ENCODE results near the gene C1QL4. TPM values are rescaled to one million over a fixed set of nuclear protein-coding genes. Genes with fewer than 3 reads are reported as not detected.

The C1QL4 gene
- polyA plus RNA-seq, 1 donor from 2014 or later, result 13.7 TPM

DNA sequence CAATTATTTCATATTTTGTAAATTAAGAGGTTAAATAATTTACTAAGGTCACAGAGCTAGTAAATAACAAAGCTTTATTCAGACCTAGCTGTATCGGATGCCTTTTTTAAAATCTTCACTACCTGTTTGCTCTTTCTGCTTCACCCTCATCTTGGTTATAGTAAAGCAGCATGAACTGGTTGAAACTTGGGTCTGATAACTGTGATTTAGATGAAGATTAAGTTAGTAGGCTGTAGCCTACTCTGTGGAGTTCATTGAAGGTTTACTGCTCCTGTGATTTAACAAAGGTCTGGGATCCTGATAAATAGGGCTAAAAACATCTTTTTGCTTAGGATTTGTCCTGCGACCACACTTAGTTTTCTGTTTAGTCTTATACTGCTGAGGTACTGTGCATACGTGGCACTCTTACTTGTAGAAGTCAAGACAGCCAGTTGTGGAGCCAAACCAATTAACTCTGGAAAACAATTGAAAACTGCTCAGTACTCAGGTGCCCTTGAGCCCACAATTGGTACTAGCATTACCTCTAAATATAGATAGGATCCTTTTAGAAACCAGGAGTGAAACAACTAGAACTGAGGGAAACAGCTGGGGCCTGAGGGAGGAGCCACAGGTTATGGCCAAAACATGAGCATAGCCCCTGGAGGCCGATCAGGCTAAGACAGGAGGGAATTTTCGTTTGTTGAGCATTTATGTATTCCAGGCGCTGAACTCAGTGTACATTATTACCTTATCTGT lies 32.6 kb upstream of the C1QL4 start:
- Histone ChIP-seq H3K27ac (ENCODE audit: low read length) (no peak overlapping the region), H3K4me3 (ENCODE audit: low read length) (peak overlapping the region; percentile 94), H3K9me2 (ENCODE audit: insufficient read depth, low read length) (no peaks in the 10 kb centered on the region), H3F3A (ENCODE audit: insufficient read depth, low read length, poor library complexity, severe bottlenecking) (no peaks in the 10 kb centered on the region), H2AFZ (ENCODE audit: low read depth, low read length) (no peak overlapping the region), H3K36me3 (ENCODE audit: insufficient read depth, low read length) (no peaks in the 10 kb centered on the region), H4K20me1 (ENCODE audit: insufficient read depth) (no peaks in the 10 kb centered on the region), H3K9me3 (ENCODE audit: low read length) (no peaks in the 10 kb centered on the region), H3K4me2 (ENCODE audit: low read length) (peak overlapping the region; percentile 25), H3K9ac (ENCODE audit: low read length) (no peak overlapping the region), H3K27me3 (ENCODE audit: insufficient read depth, low read depth, low read length) (no peaks in the 10 kb centered on the region), H3K79me2 (replicated peaks; ENCODE audit: insufficient read depth, low read length) (peaks cover 52% of the 10 kb centered on the region)
- TF ChIP-seq EP300 (conservative IDR thresholded peaks at IDR 0.05; ENCODE audit: poor library complexity, severe bottlenecking), result no peak
- TF ChIP-seq SMC3 (conservative IDR thresholded peaks at IDR 0.05; ENCODE audit: poor library complexity), result no peak
- TF ChIP-seq, protein P1, sequence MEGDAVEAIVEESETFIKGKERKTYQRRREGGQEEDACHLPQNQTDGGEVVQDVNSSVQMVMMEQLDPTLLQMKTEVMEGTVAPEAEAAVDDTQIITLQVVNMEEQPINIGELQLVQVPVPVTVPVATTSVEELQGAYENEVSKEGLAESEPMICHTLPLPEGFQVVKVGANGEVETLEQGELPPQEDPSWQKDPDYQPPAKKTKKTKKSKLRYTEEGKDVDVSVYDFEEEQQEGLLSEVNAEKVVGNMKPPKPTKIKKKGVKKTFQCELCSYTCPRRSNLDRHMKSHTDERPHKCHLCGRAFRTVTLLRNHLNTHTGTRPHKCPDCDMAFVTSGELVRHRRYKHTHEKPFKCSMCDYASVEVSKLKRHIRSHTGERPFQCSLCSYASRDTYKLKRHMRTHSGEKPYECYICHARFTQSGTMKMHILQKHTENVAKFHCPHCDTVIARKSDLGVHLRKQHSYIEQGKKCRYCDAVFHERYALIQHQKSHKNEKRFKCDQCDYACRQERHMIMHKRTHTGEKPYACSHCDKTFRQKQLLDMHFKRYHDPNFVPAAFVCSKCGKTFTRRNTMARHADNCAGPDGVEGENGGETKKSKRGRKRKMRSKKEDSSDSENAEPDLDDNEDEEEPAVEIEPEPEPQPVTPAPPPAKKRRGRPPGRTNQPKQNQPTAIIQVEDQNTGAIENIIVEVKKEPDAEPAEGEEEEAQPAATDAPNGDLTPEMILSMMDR (IDR thresholded peaks at IDR 0.05; ENCODE audit: poor library complexity, severe bottlenecking), result no peak
- TF ChIP-seq TAF1 (IDR thresholded peaks at IDR 0.05; ENCODE audit: low read depth), result no peak
- TF ChIP-seq POLR2AphosphoS5 (IDR thresholded peaks at IDR 0.05), result no peak
- TF ChIP-seq EZH2 (IDR thresholded peaks at IDR 0.05; ENCODE audit: borderline replicate concordance, insufficient read depth, low read length, poor library complexity, severe bottlenecking), result no peak
- TF ChIP-seq MXI1 (conservative IDR thresholded peaks at IDR 0.05; ENCODE audit: poor library complexity, severe bottlenecking), result no peak
- no peak for TF ChIP-seq RAD21 (conservative IDR thresholded peaks at IDR 0.05)
- TF ChIP-seq, protein P2, sequence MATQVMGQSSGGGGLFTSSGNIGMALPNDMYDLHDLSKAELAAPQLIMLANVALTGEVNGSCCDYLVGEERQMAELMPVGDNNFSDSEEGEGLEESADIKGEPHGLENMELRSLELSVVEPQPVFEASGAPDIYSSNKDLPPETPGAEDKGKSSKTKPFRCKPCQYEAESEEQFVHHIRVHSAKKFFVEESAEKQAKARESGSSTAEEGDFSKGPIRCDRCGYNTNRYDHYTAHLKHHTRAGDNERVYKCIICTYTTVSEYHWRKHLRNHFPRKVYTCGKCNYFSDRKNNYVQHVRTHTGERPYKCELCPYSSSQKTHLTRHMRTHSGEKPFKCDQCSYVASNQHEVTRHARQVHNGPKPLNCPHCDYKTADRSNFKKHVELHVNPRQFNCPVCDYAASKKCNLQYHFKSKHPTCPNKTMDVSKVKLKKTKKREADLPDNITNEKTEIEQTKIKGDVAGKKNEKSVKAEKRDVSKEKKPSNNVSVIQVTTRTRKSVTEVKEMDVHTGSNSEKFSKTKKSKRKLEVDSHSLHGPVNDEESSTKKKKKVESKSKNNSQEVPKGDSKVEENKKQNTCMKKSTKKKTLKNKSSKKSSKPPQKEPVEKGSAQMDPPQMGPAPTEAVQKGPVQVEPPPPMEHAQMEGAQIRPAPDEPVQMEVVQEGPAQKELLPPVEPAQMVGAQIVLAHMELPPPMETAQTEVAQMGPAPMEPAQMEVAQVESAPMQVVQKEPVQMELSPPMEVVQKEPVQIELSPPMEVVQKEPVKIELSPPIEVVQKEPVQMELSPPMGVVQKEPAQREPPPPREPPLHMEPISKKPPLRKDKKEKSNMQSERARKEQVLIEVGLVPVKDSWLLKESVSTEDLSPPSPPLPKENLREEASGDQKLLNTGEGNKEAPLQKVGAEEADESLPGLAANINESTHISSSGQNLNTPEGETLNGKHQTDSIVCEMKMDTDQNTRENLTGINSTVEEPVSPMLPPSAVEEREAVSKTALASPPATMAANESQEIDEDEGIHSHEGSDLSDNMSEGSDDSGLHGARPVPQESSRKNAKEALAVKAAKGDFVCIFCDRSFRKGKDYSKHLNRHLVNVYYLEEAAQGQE (IDR thresholded peaks at IDR 0.05; ENCODE audit: borderline replicate concordance), result no peak

DNA sequence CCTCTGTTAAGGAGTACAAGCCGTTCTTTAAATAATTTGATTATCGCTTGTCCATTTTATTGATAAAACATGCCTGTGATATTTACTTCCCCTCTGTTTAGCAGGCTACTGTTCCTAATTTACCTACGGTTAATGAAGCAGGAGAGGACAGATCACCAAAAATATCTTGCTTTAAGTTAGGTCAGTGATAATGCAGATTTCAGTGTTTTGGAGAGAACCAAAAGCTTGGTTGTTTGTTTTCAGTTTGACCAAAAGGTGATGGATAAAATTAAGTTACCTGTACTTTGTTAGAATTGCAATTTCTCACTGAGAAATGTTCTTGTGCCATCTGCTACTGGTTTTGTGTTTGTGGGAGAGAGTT lies 31.2 kb upstream of the C1QL4 start:
- no peaks in the 10 kb centered on the region for H3K9me3 ChIP-seq (ENCODE audit: low read length)
- peak overlapping the region; percentile 94 for H3K4me3 ChIP-seq (ENCODE audit: low read length)
- H3K27ac ChIP-seq (ENCODE audit: low read length), result peak overlapping the region; percentile 93
- peaks cover 48% of the 10 kb centered on the region for H3K79me2 ChIP-seq (replicated peaks; ENCODE audit: insufficient read depth, low read length)
- H3K4me2 ChIP-seq (ENCODE audit: low read length), result peak overlapping the region; percentile 87
- TF ChIP-seq, protein P1 (IDR thresholded peaks at IDR 0.05; ENCODE audit: poor library complexity, severe bottlenecking), result no peak
- TF ChIP-seq EP300 (conservative IDR thresholded peaks at IDR 0.05; ENCODE audit: poor library complexity, severe bottlenecking) (no peak), RAD21 (conservative IDR thresholded peaks at IDR 0.05) (no peak), MXI1 (conservative IDR thresholded peaks at IDR 0.05; ENCODE audit: poor library complexity, severe bottlenecking) (no peak)
- no peaks in the 10 kb centered on the region for H4K20me1 ChIP-seq (ENCODE audit: insufficient read depth)
- H2AFZ ChIP-seq (ENCODE audit: low read depth, low read length), result no peak overlapping the region
- no peaks in the 10 kb centered on the region for H3F3A ChIP-seq (ENCODE audit: insufficient read depth, low read length, poor library complexity, severe bottlenecking)
- no peaks in the 10 kb centered on the region for H3K36me3 ChIP-seq (ENCODE audit: insufficient read depth, low read length)
- peak overlapping the region; percentile 94 for H3K9ac ChIP-seq (ENCODE audit: low read length)
- H3K27me3 ChIP-seq (ENCODE audit: insufficient read depth, low read depth, low read length), result no peaks in the 10 kb centered on the region
- H3K9me2 ChIP-seq (ENCODE audit: insufficient read depth, low read length), result no peaks in the 10 kb centered on the region
